HepG2 (cell line): Measurements from ENCODE around the gene SLC16A5. TPM values are rescaled to one million over a fixed set of nuclear protein-coding genes. Genes with fewer than 3 reads are reported as not detected.

Source experiments
- CEBPB ChIP-seq: IDR thresholded peaks from 2 replicates; pipeline ENCODE4 v1.6.1; 2011; ENCODE audit warnings: low read depth, low read length, improper control_type of control experiment, borderline replicate concordance
- MTA1 ChIP-seq: sonication (generic); formaldehyde crosslinking; IDR thresholded peaks from 2 replicates; pipeline ENCODE4 v1.4.0; 2020; ENCODE audit warnings: missing genetic modification reagents, mild to moderate bottlenecking, borderline replicate concordance
- SIN3A ChIP-seq: IDR thresholded peaks from 2 replicates; pipeline ENCODE4 v1.6.1; 2011; ENCODE audit warnings: low read depth, mild to moderate bottlenecking, control low read depth, low read length, borderline replicate concordance
- SMARCC2 ChIP-seq: fragments of 450-650 bp; IDR thresholded peaks from 2 replicates; pipeline ENCODE4 v1.6.1; 2017; ENCODE audit warnings: antibody characterized with exemption, mild to moderate bottlenecking
- SMYD3 ChIP-seq: sonication (generic); formaldehyde crosslinking; IDR thresholded peaks from 2 replicates; pipeline ENCODE4 v1.8.1; 2023; ENCODE audit warnings: mild to moderate bottlenecking, missing genetic modification reagents
- SSRP1 ChIP-seq: IDR thresholded peaks from 2 replicates; pipeline ENCODE4 v1.6.1; 2016; ENCODE audit warnings: control low read depth
- STAT5B ChIP-seq: sonication (generic); formaldehyde crosslinking; IDR thresholded peaks from 2 replicates; pipeline ENCODE4 v1.4.0; 2020; ENCODE audit warnings: missing genetic modification reagents
- ZNF441 ChIP-seq: sonication (generic); formaldehyde crosslinking; IDR thresholded peaks from 2 replicates; pipeline ENCODE4 v1.7.0; 2021; ENCODE audit warnings: missing genetic modification reagents, borderline replicate concordance
- ZNF496 ChIP-seq: sonication (generic); formaldehyde crosslinking; IDR thresholded peaks from 2 replicates; pipeline ENCODE4 v1.8.1; 2023; ENCODE audit warnings: mild to moderate bottlenecking, moderate library complexity, missing genetic modification reagents; ENCODE audit not compliant: insufficient replicate concordance
- polyA plus RNA-seq, 8 experiments: library from polyadenylated mRNA; depleted of rRNA in 3 of 8; stranded (reverse) in 7 of 8; unstranded in 1 of 8; fragments of >200 nt; fragmentation: Illumina TruSeq in 4 of 8; extraction: Trizol in 4 of 8; gene quantifications; 2 replicates each; pipeline versions ENCODE4 v1.2.1 to v1.2.3, GENCODE V29; 2011 to 2016; ENCODE audit warnings: low read depth in 4 of 8, missing spikeins in 1 of 8, mixed read lengths in 1 of 8; ENCODE audit not compliant: insufficient read depth in 1 of 8
- total RNA-seq, 5 experiments: library from RNA; depleted of rRNA; stranded (reverse); fragments of >200 nt; fragmentation: Illumina TruSeq; extraction: Trizol; gene quantifications; 2 replicates each; pipeline ENCODE4 v1.2.3, GENCODE V29; 2016; ENCODE audit warnings: low read depth in 1 of 5
- TF ChIP-seq, protein P1 (sequence below): sonication (generic); formaldehyde crosslinking; IDR thresholded peaks from 2 replicates; pipeline ENCODE4 v1.4.0; 2020; ENCODE audit warnings: mild to moderate bottlenecking, low read depth, missing genetic modification reagents
- TF ChIP-seq, protein P2 (sequence below): sonication (generic); formaldehyde crosslinking; IDR thresholded peaks from 2 replicates; pipeline ENCODE4 v1.9.0; 2021; ENCODE audit warnings: mild to moderate bottlenecking, missing genetic modification reagents
- TF ChIP-seq, protein P3 (sequence below): sonication (generic); formaldehyde crosslinking; IDR thresholded peaks from 2 replicates; pipeline ENCODE4 v1.4.0; 2020; ENCODE audit warnings: missing genetic modification reagents, mild to moderate bottlenecking, borderline replicate concordance
- TF ChIP-seq, protein P4 (sequence below): sonication (generic); formaldehyde crosslinking; IDR thresholded peaks from 2 replicates; pipeline ENCODE4 v1.4.0; 2020; ENCODE audit warnings: mild to moderate bottlenecking, missing genetic modification reagents
- TF ChIP-seq, protein P5 (sequence below): fragments of 450-650 bp; IDR thresholded peaks from 2 replicates; pipeline ENCODE4 v1.6.1; 2016

Gene SLC16A5
- total and polyA plus RNA-seq, 2 of the 13 experiments (the other 11 are each of a cell fraction or from before 2014, with no cell fraction given): 0.69 to 5.6 TPM

DNA sequence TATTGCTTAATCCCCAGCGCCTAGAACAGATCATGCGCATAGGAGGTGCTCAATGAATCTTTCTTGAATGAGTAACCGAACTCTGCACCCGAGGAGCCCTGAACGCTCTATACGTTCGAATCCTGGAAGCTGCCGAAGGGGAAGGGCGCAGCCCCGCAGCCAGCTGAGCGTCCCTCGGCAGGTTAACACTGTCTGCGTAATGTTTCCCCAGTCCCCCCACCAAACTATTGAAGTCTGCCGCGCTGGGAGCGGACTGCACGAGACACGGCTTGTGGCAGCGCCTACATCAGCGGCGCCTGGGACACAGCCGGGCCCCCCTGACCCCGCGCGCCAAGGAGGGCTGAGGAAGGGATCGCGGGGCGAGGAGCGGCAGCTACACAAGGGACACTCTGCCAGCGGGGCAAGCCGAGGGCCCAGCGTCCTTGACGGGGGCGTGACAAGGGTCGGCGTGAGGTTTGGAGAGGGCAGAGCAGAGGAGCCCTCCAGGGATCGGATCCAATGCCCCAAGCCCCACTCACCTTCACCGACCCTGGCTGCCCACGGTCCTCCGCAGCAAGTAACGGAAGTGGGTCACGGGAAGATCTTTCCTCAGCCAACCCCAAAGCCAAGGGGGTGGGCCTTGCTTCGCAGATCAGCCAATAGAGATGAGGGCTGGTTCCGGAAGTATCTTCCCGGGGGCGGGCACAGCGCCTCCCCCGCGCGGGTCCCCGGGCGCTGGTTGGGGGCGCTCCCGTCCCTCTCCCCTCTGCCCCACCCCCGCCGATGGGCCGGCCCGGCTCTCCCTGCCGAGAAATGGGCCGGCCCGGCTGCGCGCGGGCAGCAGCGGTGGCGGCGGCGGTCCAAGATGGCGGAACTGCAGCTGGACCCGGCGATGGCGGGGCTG lies 41.1 kb upstream of the SLC16A5 start, which contains the start of the genes ATP5PD and KCTD2 (continued):
- TF ChIP-seq, protein P1, sequence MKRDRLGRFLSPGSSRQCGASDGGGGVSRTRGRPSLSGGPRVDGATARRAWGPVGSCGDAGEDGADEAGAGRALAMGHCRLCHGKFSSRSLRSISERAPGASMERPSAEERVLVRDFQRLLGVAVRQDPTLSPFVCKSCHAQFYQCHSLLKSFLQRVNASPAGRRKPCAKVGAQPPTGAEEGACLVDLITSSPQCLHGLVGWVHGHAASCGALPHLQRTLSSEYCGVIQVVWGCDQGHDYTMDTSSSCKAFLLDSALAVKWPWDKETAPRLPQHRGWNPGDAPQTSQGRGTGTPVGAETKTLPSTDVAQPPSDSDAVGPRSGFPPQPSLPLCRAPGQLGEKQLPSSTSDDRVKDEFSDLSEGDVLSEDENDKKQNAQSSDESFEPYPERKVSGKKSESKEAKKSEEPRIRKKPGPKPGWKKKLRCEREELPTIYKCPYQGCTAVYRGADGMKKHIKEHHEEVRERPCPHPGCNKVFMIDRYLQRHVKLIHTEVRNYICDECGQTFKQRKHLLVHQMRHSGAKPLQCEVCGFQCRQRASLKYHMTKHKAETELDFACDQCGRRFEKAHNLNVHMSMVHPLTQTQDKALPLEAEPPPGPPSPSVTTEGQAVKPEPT (CRISPR knock-in tag): peak; percentile 79
- TF ChIP-seq, protein P2, sequence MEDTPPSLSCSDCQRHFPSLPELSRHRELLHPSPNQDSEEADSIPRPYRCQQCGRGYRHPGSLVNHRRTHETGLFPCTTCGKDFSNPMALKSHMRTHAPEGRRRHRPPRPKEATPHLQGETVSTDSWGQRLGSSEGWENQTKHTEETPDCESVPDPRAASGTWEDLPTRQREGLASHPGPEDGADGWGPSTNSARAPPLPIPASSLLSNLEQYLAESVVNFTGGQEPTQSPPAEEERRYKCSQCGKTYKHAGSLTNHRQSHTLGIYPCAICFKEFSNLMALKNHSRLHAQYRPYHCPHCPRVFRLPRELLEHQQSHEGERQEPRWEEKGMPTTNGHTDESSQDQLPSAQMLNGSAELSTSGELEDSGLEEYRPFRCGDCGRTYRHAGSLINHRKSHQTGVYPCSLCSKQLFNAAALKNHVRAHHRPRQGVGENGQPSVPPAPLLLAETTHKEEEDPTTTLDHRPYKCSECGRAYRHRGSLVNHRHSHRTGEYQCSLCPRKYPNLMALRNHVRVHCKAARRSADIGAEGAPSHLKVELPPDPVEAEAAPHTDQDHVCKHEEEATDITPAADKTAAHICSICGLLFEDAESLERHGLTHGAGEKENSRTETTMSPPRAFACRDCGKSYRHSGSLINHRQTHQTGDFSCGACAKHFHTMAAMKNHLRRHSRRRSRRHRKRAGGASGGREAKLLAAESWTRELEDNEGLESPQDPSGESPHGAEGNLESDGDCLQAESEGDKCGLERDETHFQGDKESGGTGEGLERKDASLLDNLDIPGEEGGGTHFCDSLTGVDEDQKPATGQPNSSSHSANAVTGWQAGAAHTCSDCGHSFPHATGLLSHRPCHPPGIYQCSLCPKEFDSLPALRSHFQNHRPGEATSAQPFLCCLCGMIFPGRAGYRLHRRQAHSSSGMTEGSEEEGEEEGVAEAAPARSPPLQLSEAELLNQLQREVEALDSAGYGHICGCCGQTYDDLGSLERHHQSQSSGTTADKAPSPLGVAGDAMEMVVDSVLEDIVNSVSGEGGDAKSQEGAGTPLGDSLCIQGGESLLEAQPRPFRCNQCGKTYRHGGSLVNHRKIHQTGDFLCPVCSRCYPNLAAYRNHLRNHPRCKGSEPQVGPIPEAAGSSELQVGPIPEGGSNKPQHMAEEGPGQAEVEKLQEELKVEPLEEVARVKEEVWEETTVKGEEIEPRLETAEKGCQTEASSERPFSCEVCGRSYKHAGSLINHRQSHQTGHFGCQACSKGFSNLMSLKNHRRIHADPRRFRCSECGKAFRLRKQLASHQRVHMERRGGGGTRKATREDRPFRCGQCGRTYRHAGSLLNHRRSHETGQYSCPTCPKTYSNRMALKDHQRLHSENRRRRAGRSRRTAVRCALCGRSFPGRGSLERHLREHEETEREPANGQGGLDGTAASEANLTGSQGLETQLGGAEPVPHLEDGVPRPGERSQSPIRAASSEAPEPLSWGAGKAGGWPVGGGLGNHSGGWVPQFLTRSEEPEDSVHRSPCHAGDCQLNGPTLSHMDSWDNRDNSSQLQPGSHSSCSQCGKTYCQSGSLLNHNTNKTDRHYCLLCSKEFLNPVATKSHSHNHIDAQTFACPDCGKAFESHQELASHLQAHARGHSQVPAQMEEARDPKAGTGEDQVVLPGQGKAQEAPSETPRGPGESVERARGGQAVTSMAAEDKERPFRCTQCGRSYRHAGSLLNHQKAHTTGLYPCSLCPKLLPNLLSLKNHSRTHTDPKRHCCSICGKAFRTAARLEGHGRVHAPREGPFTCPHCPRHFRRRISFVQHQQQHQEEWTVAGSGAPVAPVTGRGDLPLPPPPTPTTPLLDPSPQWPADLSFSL (CRISPR knock-in tag): no peak
- TF ChIP-seq SMARCC2 (no peak), ZNF441 (CRISPR knock-in tag) (peak; percentile 88; the same call in 1 of the 2 replicates), CEBPB (peak; percentile 74), SIN3A (no peak), SMYD3 (CRISPR knock-in tag) (no peak), STAT5B (CRISPR knock-in tag) (no peak), ZNF496 (CRISPR knock-in tag) (no peak), MTA1 (CRISPR knock-in tag) (no peak; the same call in 1 of the 2 replicates), SSRP1 (CRISPR knock-in tag) (peak; percentile 72; the same call in 1 of the 2 replicates)
- TF ChIP-seq, protein P3, sequence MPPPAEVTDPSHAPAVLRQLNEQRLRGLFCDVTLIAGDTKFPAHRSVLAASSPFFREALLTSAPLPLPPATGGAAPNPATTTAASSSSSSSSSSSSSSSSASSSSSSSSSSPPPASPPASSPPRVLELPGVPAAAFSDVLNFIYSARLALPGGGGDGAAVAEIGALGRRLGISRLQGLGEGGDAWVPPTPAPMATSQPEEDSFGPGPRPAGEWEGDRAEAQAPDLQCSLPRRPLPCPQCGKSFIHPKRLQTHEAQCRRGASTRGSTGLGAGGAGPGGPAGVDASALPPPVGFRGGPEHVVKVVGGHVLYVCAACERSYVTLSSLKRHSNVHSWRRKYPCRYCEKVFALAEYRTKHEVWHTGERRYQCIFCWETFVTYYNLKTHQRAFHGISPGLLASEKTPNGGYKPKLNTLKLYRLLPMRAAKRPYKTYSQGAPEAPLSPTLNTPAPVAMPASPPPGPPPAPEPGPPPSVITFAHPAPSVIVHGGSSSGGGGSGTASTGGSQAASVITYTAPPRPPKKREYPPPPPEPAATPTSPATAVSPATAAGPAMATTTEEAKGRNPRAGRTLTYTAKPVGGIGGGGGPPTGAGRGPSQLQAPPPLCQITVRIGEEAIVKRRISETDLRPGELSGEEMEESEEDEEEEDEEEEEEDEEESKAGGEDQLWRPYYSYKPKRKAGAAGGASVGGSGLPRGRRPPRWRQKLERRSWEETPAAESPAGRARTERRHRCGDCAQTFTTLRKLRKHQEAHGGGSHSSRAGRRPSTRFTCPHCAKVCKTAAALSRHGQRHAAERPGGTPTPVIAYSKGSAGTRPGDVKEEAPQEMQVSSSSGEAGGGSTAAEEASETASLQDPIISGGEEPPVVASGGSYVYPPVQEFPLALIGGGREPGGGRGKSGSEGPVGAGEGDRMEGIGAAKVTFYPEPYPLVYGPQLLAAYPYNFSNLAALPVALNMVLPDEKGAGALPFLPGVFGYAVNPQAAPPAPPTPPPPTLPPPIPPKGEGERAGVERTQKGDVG (CRISPR knock-in tag): no peak
- TF ChIP-seq, protein P4, sequence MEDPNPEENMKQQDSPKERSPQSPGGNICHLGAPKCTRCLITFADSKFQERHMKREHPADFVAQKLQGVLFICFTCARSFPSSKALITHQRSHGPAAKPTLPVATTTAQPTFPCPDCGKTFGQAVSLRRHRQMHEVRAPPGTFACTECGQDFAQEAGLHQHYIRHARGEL (CRISPR knock-in tag): no peak
- TF ChIP-seq, protein P5, sequence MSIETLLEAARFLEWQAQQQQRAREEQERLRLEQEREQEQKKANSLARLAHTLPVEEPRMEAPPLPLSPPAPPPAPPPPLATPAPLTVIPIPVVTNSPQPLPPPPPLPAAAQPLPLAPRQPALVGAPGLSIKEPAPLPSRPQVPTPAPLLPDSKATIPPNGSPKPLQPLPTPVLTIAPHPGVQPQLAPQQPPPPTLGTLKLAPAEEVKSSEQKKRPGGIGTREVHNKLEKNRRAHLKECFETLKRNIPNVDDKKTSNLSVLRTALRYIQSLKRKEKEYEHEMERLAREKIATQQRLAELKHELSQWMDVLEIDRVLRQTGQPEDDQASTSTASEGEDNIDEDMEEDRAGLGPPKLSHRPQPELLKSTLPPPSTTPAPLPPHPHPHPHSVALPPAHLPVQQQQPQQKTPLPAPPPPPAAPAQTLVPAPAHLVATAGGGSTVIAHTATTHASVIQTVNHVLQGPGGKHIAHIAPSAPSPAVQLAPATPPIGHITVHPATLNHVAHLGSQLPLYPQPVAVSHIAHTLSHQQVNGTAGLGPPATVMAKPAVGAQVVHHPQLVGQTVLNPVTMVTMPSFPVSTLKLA: no peak
